SH-SY5Y (cell line): ENCODE results near the gene MC1R.

Experiments used
- GATA2 ChIP-seq: IDR thresholded peaks from 2 replicates; pipeline ENCODE4 v1.6.1; 2011; ENCODE audit warnings: mild to moderate bottlenecking, low read depth, low read length
- GATA3 ChIP-seq: IDR thresholded peaks from 2 replicates; pipeline ENCODE4 v1.6.1; 2011; ENCODE audit warnings: low read depth, mild to moderate bottlenecking, low read length, moderate library complexity

DNA sequence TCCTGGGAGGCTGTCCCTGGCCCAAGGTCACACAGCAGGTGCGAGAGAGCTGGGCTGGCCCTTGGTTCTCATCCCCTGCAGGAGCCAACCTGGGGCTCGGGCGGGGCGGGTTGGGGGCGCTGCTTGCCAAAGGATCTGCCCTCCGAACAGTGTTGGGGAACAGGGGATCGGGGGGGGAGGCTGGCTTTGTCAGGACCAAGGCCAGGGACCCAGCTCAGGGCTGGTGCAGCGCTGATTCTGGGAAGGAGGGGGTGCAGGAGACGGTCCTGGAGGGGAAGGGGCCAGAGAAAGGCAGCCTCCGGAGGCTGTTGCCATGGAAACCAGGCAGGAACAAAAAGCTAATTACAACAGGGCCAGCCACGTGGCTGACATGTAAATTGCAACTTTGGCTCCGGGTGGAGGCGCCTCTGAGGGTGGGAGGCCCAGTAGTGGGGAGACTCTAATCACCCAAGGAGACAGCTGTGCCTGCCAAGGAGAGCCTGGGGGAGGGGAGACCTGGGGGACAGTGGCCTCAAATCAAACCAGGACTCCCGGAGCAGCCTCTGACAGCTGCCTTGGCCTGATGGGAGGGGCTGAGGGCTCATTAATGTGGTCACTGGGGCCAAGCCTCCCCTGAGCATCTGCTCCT, 5.7 kb downstream of the MC1R start:
- TF ChIP-seq GATA2, result no peak
- TF ChIP-seq GATA3, result no peak
